H1 (cell line): ENCODE results near the gene CAMK2A. TPM values are rescaled to one million over a fixed set of nuclear protein-coding genes. Genes with fewer than 3 reads are reported as not detected.

Experiments
- CTCF ChIA-PET: fragments of 300-600 bp; sonication (Branson Sonifier 250); formaldehyde crosslinking; loops from one replicate; lab custom pipeline; 2021; ENCODE audit not compliant: partially characterized antibody; lab: Charles Lee
- POLR2A ChIA-PET: fragments of 300-600 bp; sonication (Branson Sonifier 250); formaldehyde crosslinking; loops from one replicate; lab custom pipeline; 2021; ENCODE audit warnings: inconsistent platforms; ENCODE audit not compliant: partially characterized antibody; lab: Charles Lee
- DNase-seq, 2 experiments: peaks; one replicate each; pipeline versions ENCODE4 v3.0.0 to v3.0.0-alpha.2; 2010 to 2022; ENCODE audit warnings: low spot score in 2 of 2, low read depth in 1 of 2, mixed read lengths in 1 of 2
- FAIRE-seq: peaks from 2 replicates; lab custom pipeline; 2011; peaks lifted over from hg19 to GRCh38; lab: Jason Lieb, UNC
- H2AFZ ChIP-seq: 2 replicates; pipeline ENCODE4 v1.8.1; 2012; ENCODE audit warnings: low read length, inconsistent platforms
- H2AK5ac ChIP-seq: 2 replicates; pipeline ENCODE4 v1.6.1; 2013; ENCODE audit warnings: low read depth, low read length
- H2BK120ac ChIP-seq: replicated peaks from 2 replicates; pipeline ENCODE3; 2013; ENCODE audit warnings: low read depth, low read length, inconsistent platforms
- H2BK12ac ChIP-seq: 2 replicates; pipeline ENCODE4 v1.6.1; 2013; ENCODE audit warnings: low read depth, low read length
- H2BK15ac ChIP-seq: 2 replicates; pipeline ENCODE4 v1.6.1; 2013; ENCODE audit warnings: low read length
- H2BK20ac ChIP-seq: 2 replicates; pipeline ENCODE4 v1.6.1; 2013; ENCODE audit warnings: low read length
- H2BK5ac ChIP-seq: 2 replicates; pipeline ENCODE4 v1.6.1; 2013; ENCODE audit warnings: low read depth, low read length
- H3K14ac ChIP-seq: 2 replicates; pipeline ENCODE4 v1.6.1; 2013; ENCODE audit warnings: inconsistent platforms; ENCODE audit not compliant: insufficient read length
- H3K18ac ChIP-seq: 2 replicates; pipeline ENCODE4 v1.6.1; 2013; ENCODE audit warnings: low read length; ENCODE audit errors: extremely low read depth
- H3K23ac ChIP-seq: 2 replicates; pipeline ENCODE4 v1.6.1; 2013; ENCODE audit warnings: inconsistent platforms; ENCODE audit not compliant: insufficient read length
- H3K23me2 ChIP-seq: 2 replicates; pipeline ENCODE4 v1.6.1; 2013; ENCODE audit warnings: low read depth, low read length
- H3K27ac ChIP-seq: 2 replicates; pipeline ENCODE4 v1.6.1; 2011; ENCODE audit warnings: low read depth, low read length, inconsistent platforms
- H3K27me3 ChIP-seq, 4 experiments: replicated peaks in 1 of 4; 1 replicate in 1 of 4; 2 replicates in 3 of 4; pipeline versions ENCODE4 v1.6.1 to v1.8.1; 2011 to 2013; ENCODE audit warnings: low read length in 3 of 4, mild to moderate bottlenecking in 3 of 4, inconsistent platforms in 2 of 4, mixed read lengths in 2 of 4, moderate library complexity in 1 of 4; ENCODE audit not compliant: control insufficient read depth in 3 of 4, insufficient read depth in 3 of 4; ENCODE audit errors: extremely low read depth in 1 of 4
- H3K36me3 ChIP-seq, 4 experiments: 2 replicates each; pipeline versions ENCODE4 v1.6.1 to v1.8.1; 2011 to 2013; ENCODE audit warnings: mild to moderate bottlenecking in 4 of 4, low read length in 3 of 4, moderate library complexity in 2 of 4, control low read depth in 1 of 4, inconsistent platforms in 1 of 4; ENCODE audit not compliant: insufficient read depth in 4 of 4, control insufficient read depth in 2 of 4
- H3K4ac ChIP-seq: replicated peaks from 2 replicates; pipeline ENCODE3; 2013; ENCODE audit warnings: low read length, low read depth, mixed read lengths, inconsistent platforms; ENCODE audit not compliant: insufficient read length
- H3K4me1 ChIP-seq, 4 experiments: replicated peaks in 1 of 4; 1 replicate in 1 of 4; 2 replicates in 3 of 4; pipeline versions ENCODE4 v1.6.1 to v1.8.1; 2011 to 2013; ENCODE audit warnings: low read length in 3 of 4, inconsistent platforms in 2 of 4, mixed read lengths in 1 of 4; ENCODE audit not compliant: insufficient read depth in 4 of 4, control insufficient read depth in 3 of 4
- H3K4me2 ChIP-seq, 2 experiments: 2 replicates each; pipeline versions ENCODE4 v1.6.1 to v1.8.1; 2011 to 2013; ENCODE audit warnings: low read depth in 2 of 2, low read length in 2 of 2, control low read depth in 1 of 2, inconsistent platforms in 1 of 2, mild to moderate bottlenecking in 1 of 2; ENCODE audit not compliant: insufficient read depth in 1 of 2
- H3K4me3 ChIP-seq, 4 experiments: fragments of 200-600, 300-600 bp in 1 of 4; sonication (generic), shearing (Covaris generic), sonication (Bioruptor Twin) in 1 of 4; 2 replicates each; pipeline versions ENCODE4 v1.5.1 to v1.8.1; 2011 to 2016; ENCODE audit warnings: low read length in 4 of 4, low read depth in 3 of 4, control low read depth in 2 of 4, inconsistent platforms in 2 of 4, mild to moderate bottlenecking in 2 of 4, mixed read lengths in 1 of 4, moderate library complexity in 1 of 4; ENCODE audit not compliant: insufficient read depth in 2 of 4; ENCODE audit errors: extremely low read depth in 1 of 4
- H3K56ac ChIP-seq: replicated peaks from 2 replicates; pipeline ENCODE3; 2013; ENCODE audit warnings: low read depth, mild to moderate bottlenecking, mixed read lengths, low read length, inconsistent platforms; ENCODE audit not compliant: insufficient read length
- H3K79me1 ChIP-seq: 2 replicates; pipeline ENCODE4 v1.6.1; 2013; ENCODE audit warnings: low read depth, low read length, control low read depth
- H3K79me2 ChIP-seq, 2 experiments: 2 replicates each; pipeline versions ENCODE4 v1.6.1 to v1.8.1; 2012 to 2013; ENCODE audit warnings: low read length in 2 of 2, mild to moderate bottlenecking in 2 of 2, inconsistent platforms in 1 of 2; ENCODE audit not compliant: insufficient read depth in 2 of 2, control insufficient read depth in 1 of 2
- H3K9ac ChIP-seq, 4 experiments: replicated peaks in 1 of 4; 1 replicate in 1 of 4; 2 replicates in 3 of 4; pipeline versions ENCODE4 v1.6.1 to v1.8.1; 2011 to 2013; ENCODE audit warnings: low read depth in 3 of 4, low read length in 3 of 4, control low read depth in 2 of 4, mild to moderate bottlenecking in 2 of 4, moderate library complexity in 2 of 4, inconsistent platforms in 1 of 4; ENCODE audit errors: extremely low read depth in 1 of 4
- H3K9me3 ChIP-seq, 2 experiments: 2 replicates each; pipeline versions ENCODE4 v1.6.1 to v1.8.1; 2012 to 2013; ENCODE audit warnings: mild to moderate bottlenecking in 2 of 2, moderate library complexity in 2 of 2, control low read depth in 1 of 2, inconsistent platforms in 1 of 2, low read depth in 1 of 2, low read length in 1 of 2, mixed read lengths in 1 of 2; ENCODE audit not compliant: insufficient read depth in 2 of 2
- H4K20me1 ChIP-seq, 2 experiments: replicated peaks in 1 of 2; 2 replicates each; pipeline versions ENCODE3 to v1.8.1; 2011 to 2013; ENCODE audit warnings: inconsistent platforms in 2 of 2, low read length in 2 of 2, mild to moderate bottlenecking in 1 of 2; ENCODE audit not compliant: insufficient read depth in 2 of 2, control insufficient read depth in 1 of 2
- H4K5ac ChIP-seq: 2 replicates; pipeline ENCODE4 v1.6.1; 2013; ENCODE audit warnings: low read length, low read depth, mixed read lengths, inconsistent platforms; ENCODE audit not compliant: insufficient read length
- H4K8ac ChIP-seq: 2 replicates; pipeline ENCODE4 v1.8.0; 2013; ENCODE audit warnings: mild to moderate bottlenecking, moderate library complexity, low read length, inconsistent platforms; ENCODE audit not compliant: insufficient read depth; ENCODE audit errors: extremely low read depth
- H4K91ac ChIP-seq: replicated peaks from 2 replicates; pipeline ENCODE3; 2013; ENCODE audit warnings: low read length, mixed read lengths, inconsistent platforms; ENCODE audit not compliant: insufficient read length
- ASH2L ChIP-seq: fragments of 200-600, 300-600 bp; sonication (generic); IDR thresholded peaks from one replicate; pipeline ENCODE4 v1.7.1; 2017; ENCODE audit warnings: low read length
- ATF2 ChIP-seq: IDR thresholded peaks from 2 replicates; pipeline ENCODE4 v1.6.1; 2012; ENCODE audit warnings: low read length, inconsistent platforms
- BACH1 ChIP-seq: IDR thresholded peaks from 2 replicates; pipeline ENCODE4 v1.6.1; 2012; ENCODE audit warnings: low read length, improper control_type of control experiment
- CBX8 ChIP-seq: fragments of 300-800, 300-1000 bp; sonication (generic); IDR thresholded peaks from 2 replicates; pipeline ENCODE4 v1.7.1; 2016; ENCODE audit warnings: low read depth, low read length, borderline replicate concordance
- MAFK ChIP-seq: IDR thresholded peaks from 2 replicates; pipeline ENCODE4 v1.6.1; 2012; ENCODE audit warnings: low read depth, mild to moderate bottlenecking, improper control_type of control experiment, low read length
- POLR2A ChIP-seq, 2 experiments: IDR thresholded peaks; 1 replicate in 1 of 2; 2 replicates in 1 of 2; pipeline ENCODE4 v1.6.1; 2011; ENCODE audit warnings: low read depth in 2 of 2, low read length in 2 of 2, mild to moderate bottlenecking in 2 of 2; ENCODE audit errors: control extremely low read depth in 1 of 2
- SIN3A ChIP-seq, 2 experiments: IDR thresholded peaks in 1 of 2; conservative IDR thresholded peaks in 1 of 2; 2 replicates each; pipeline ENCODE4 v1.6.1; 2011 to 2012; ENCODE audit warnings: low read length in 2 of 2, improper control_type of control experiment in 1 of 2, low read depth in 1 of 2, mild to moderate bottlenecking in 1 of 2
- SP2 ChIP-seq: IDR thresholded peaks from 2 replicates; pipeline ENCODE4 v1.6.1; 2012; ENCODE audit warnings: mild to moderate bottlenecking, low read length, inconsistent platforms
- SRF ChIP-seq: IDR thresholded peaks from 2 replicates; pipeline ENCODE4 v1.6.1; 2011; ENCODE audit warnings: mild to moderate bottlenecking, low read depth, low read length, moderate library complexity
- YY1 ChIP-seq: IDR thresholded peaks from 2 replicates; pipeline ENCODE4 v1.6.1; 2011; ENCODE audit warnings: low read depth, mild to moderate bottlenecking, low read length
- WGBS, 2 experiments: shearing (Covaris generic) in 1 of 2; methylation state at CpG; one replicate each; pipeline versions ENCODE4 v1.1.6 to v1.1.7; 2013 to 2015; ENCODE audit warnings: low lambda C conversion rate in 2 of 2, mixed read lengths in 2 of 2, inconsistent platforms in 1 of 2, low coverage in 1 of 2, missing lambda C conversion rate in 1 of 2; ENCODE audit not compliant: insufficient replicate concordance in 2 of 2, insufficient coverage in 1 of 2, insufficient read length in 1 of 2; ENCODE audit errors: extremely low coverage in 1 of 2, missing lambda C conversion rate in 1 of 2; 5-methylcytosine and 5-hydroxymethylcytosine counted together
- polyA plus RNA-seq, 7 experiments: library from polyadenylated mRNA; depleted of rRNA in 3 of 7; stranded (reverse) in 5 of 7; unstranded in 2 of 7; fragments of >200 nt in 5 of 7; fragments of 200-250 nt in 2 of 7; gene quantifications; 1 replicate in 5 of 7; 2 replicates in 1 of 7; 4 replicates in 1 of 7; pipeline versions ENCODE4 v1.2.1 to v1.2.3, GENCODE V29; 2011 to 2013; ENCODE audit warnings: missing spikeins in 2 of 7, mixed read lengths in 2 of 7
- total RNA-seq: library from RNA; stranded (reverse); fragmentation: NEBNext Ultra II Directional; extraction: Animal tissue kit (Norgen Biotek cat#: 25700); gene quantifications from 2 replicates; pipeline ENCODE4 v1.2.1, GENCODE V29; 2021
- TF ChIP-seq, protein P1 (sequence below): IDR thresholded peaks from 2 replicates; pipeline ENCODE4 v1.6.1; 2012; ENCODE audit warnings: inconsistent platforms

Gene CAMK2A
- total and polyA plus RNA-seq, 2 of the 8 experiments (the other 6 are each of a cell fraction or from before 2014, with no cell fraction given), result 0.20 to 0.28 TPM

GRCh38 chr5:150234576-150235499 is 54.7 kb downstream of the CAMK2A start:
- no peak overlapping the region for H3K4me3 ChIP-seq
- H3K23ac ChIP-seq, result no peak overlapping the region
- H2BK20ac ChIP-seq, result no peak overlapping the region
- H2BK15ac ChIP-seq, result peak overlapping the region; percentile 29; the same call in 1 of the 2 replicates
- no peak overlapping the region for H2BK120ac ChIP-seq
- no peaks in the 10 kb centered on the region for H3K23me2 ChIP-seq
- no peak for DNase-seq
- H2AK5ac ChIP-seq, result no peak overlapping the region
- no peak overlapping the region for H2BK12ac ChIP-seq
- H4K5ac ChIP-seq, result no peak overlapping the region
- ChIA-PET POLR2A (no interaction called here), CTCF (interaction anchor here (0.6 to 2.7 kb wide), 16 partner anchors 8 to 205 kb away, joined by 3 to 15 read pairs (median 4); partner anchors contain the start of gene PDGFRB)
- no peak overlapping the region for H2AFZ ChIP-seq
- H3K14ac ChIP-seq, result no peak overlapping the region
- no peaks in the 10 kb centered on the region for H3K27me3 ChIP-seq
- no peak overlapping the region for H3K4me2 ChIP-seq
- H3K9me3 ChIP-seq, result no peaks in the 10 kb centered on the region
- WGBS, 2 experiments, result 83% methylated on average over 5 of the region's 5 CpGs; no CpG with 5 or more reads in 1 of the 2 experiments
- H4K91ac ChIP-seq, result no peak overlapping the region
- H3K36me3 ChIP-seq, result no peaks in the 10 kb centered on the region
- no peak overlapping the region for H3K9ac ChIP-seq
- H3K56ac ChIP-seq, result no peak overlapping the region
- no peak overlapping the region for H2BK5ac ChIP-seq
- no peak overlapping the region for H3K18ac ChIP-seq
- FAIRE-seq, result no peak
- H3K79me1 ChIP-seq, result no peaks in the 10 kb centered on the region
- H3K27ac ChIP-seq, result no peak overlapping the region
- no peaks in the 10 kb centered on the region for H4K20me1 ChIP-seq
- H4K8ac ChIP-seq, result no peak overlapping the region
- no peaks in the 10 kb centered on the region for H3K79me2 ChIP-seq
- H3K4ac ChIP-seq, result no peak overlapping the region
- H3K4me1 ChIP-seq, result no peaks in the 10 kb centered on the region
- TF ChIP-seq CBX8 (no peak), YY1 (no peak), ASH2L (no peak), MAFK (no peak), ATF2 (no peak), SRF (no peak), SP2 (no peak), POLR2A (IDR thresholded peaks at IDR 0.05; ENCODE audit: control extremely low read depth in 1 of 2, low read depth in 2 of 2, low read length in 2 of 2) (no peak), SIN3A (conservative IDR thresholded peaks at IDR 0.05 in 1 of 2, IDR thresholded peaks at IDR 0.05 in 1 of 2; ENCODE audit: low read depth in 1 of 2, low read length in 2 of 2) (no peak), BACH1 (no peak)
- TF ChIP-seq, protein P1, sequence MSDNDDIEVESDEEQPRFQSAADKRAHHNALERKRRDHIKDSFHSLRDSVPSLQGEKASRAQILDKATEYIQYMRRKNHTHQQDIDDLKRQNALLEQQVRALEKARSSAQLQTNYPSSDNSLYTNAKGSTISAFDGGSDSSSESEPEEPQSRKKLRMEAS, result no peak
